GM23338 (cell line): ENCODE results near the gene TXNRD1.

ENCODE experiments used
- EZH2 ChIP-seq: fragments of 200-600 bp; sonication (generic); IDR thresholded peaks from one replicate; pipeline ENCODE4 v1.8.0; 2017; ENCODE audit warnings: antibody characterized with exemption, mild to moderate bottlenecking, low read depth; ENCODE audit not compliant: unreplicated experiment
- EZH2phosphoT487 ChIP-seq: fragments of 200-600 bp; sonication (generic); IDR thresholded peaks from one replicate; pipeline ENCODE4 v1.8.1; 2018; ENCODE audit warnings: antibody characterized with exemption; ENCODE audit not compliant: unreplicated experiment
- JUNB ChIP-seq: IDR thresholded peaks from one replicate; pipeline ENCODE4 v1.6.1; 2016; ENCODE audit warnings: antibody characterized with exemption; ENCODE audit not compliant: unreplicated experiment
- POLR2AphosphoS5 ChIP-seq: IDR thresholded peaks from 2 replicates; pipeline ENCODE4 v1.6.1; 2016; ENCODE audit warnings: antibody characterized with exemption, low read depth
- TF ChIP-seq, protein P1 (sequence below): IDR thresholded peaks from one replicate; pipeline ENCODE4 v1.6.1; 2018; ENCODE audit warnings: antibody characterized with exemption; ENCODE audit not compliant: unreplicated experiment
- TF ChIP-seq, protein P2 (sequence below), 2 experiments: fragments of 200-600 bp in 1 of 2; sonication (generic) in 1 of 2; conservative IDR thresholded peaks; 2 replicates each; pipeline versions ENCODE4 v1.5.1 to v1.6.1; 2016 to 2017; ENCODE audit warnings: antibody characterized with exemption in 2 of 2, low read depth in 2 of 2, mild to moderate bottlenecking in 2 of 2, moderate library complexity in 1 of 2
- TF ChIP-seq, protein P3 (sequence below): IDR thresholded peaks from 2 replicates; pipeline ENCODE4 v1.6.1; 2016; ENCODE audit warnings: antibody characterized with exemption

DNA sequence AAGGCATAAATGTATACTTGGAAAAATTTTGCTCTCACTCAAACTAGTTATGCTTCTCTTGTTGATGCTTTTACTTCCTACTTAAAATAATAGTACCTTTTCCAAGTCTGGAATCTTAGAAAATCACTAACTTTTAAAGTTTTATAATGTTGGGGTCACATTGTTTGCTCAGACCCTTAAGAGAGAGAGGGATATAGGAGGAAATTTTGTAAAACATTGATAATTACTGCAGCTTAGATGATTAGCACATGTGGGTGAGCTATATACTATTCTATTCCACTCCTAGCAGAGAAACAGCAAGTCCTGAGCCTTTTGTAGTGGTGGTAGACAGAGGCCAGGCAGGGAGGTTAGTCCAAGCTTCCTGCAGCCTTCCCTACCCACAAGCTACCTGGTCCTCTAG is 101.4 kb downstream of the TXNRD1 start:
- TF ChIP-seq, protein P1, sequence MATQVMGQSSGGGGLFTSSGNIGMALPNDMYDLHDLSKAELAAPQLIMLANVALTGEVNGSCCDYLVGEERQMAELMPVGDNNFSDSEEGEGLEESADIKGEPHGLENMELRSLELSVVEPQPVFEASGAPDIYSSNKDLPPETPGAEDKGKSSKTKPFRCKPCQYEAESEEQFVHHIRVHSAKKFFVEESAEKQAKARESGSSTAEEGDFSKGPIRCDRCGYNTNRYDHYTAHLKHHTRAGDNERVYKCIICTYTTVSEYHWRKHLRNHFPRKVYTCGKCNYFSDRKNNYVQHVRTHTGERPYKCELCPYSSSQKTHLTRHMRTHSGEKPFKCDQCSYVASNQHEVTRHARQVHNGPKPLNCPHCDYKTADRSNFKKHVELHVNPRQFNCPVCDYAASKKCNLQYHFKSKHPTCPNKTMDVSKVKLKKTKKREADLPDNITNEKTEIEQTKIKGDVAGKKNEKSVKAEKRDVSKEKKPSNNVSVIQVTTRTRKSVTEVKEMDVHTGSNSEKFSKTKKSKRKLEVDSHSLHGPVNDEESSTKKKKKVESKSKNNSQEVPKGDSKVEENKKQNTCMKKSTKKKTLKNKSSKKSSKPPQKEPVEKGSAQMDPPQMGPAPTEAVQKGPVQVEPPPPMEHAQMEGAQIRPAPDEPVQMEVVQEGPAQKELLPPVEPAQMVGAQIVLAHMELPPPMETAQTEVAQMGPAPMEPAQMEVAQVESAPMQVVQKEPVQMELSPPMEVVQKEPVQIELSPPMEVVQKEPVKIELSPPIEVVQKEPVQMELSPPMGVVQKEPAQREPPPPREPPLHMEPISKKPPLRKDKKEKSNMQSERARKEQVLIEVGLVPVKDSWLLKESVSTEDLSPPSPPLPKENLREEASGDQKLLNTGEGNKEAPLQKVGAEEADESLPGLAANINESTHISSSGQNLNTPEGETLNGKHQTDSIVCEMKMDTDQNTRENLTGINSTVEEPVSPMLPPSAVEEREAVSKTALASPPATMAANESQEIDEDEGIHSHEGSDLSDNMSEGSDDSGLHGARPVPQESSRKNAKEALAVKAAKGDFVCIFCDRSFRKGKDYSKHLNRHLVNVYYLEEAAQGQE, result no peak
- TF ChIP-seq, protein P2, sequence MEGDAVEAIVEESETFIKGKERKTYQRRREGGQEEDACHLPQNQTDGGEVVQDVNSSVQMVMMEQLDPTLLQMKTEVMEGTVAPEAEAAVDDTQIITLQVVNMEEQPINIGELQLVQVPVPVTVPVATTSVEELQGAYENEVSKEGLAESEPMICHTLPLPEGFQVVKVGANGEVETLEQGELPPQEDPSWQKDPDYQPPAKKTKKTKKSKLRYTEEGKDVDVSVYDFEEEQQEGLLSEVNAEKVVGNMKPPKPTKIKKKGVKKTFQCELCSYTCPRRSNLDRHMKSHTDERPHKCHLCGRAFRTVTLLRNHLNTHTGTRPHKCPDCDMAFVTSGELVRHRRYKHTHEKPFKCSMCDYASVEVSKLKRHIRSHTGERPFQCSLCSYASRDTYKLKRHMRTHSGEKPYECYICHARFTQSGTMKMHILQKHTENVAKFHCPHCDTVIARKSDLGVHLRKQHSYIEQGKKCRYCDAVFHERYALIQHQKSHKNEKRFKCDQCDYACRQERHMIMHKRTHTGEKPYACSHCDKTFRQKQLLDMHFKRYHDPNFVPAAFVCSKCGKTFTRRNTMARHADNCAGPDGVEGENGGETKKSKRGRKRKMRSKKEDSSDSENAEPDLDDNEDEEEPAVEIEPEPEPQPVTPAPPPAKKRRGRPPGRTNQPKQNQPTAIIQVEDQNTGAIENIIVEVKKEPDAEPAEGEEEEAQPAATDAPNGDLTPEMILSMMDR (conservative IDR thresholded peaks at IDR 0.05; ENCODE audit: low read depth in 2 of 2), result no peak
- TF ChIP-seq EZH2 (no peak), JUNB (no peak), POLR2AphosphoS5 (no peak), EZH2phosphoT487 (no peak)
- TF ChIP-seq, protein P3, sequence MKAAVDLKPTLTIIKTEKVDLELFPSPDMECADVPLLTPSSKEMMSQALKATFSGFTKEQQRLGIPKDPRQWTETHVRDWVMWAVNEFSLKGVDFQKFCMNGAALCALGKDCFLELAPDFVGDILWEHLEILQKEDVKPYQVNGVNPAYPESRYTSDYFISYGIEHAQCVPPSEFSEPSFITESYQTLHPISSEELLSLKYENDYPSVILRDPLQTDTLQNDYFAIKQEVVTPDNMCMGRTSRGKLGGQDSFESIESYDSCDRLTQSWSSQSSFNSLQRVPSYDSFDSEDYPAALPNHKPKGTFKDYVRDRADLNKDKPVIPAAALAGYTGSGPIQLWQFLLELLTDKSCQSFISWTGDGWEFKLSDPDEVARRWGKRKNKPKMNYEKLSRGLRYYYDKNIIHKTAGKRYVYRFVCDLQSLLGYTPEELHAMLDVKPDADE, result no peak
